H1 (cell line): ENCODE data around the gene KLHDC8B. TPM values are rescaled to one million over a fixed set of nuclear protein-coding genes. Genes with fewer than 3 reads are reported as not detected.

Experiments used
- BRCA1 ChIP-seq: IDR thresholded peaks from 2 replicates; pipeline ENCODE4 v1.6.1; 2012; ENCODE audit warnings: low read depth, low read length, improper control_type of control experiment
- EZH2 ChIP-seq: fragments of 200-600 bp; sonication (generic); IDR thresholded peaks from 2 replicates; pipeline ENCODE4 v1.7.1; 2012; ENCODE audit warnings: low read depth, mild to moderate bottlenecking, moderate library complexity, low read length, inconsistent platforms; ENCODE audit not compliant: severe bottlenecking
- HDAC2 ChIP-seq, 2 experiments: fragments of 300-600 bp in 1 of 2; sonication (generic) in 1 of 2; IDR thresholded peaks; 2 replicates each; pipeline ENCODE4 v1.6.1; 2011 to 2012; ENCODE audit warnings: low read depth in 2 of 2, low read length in 2 of 2, mild to moderate bottlenecking in 2 of 2, moderate library complexity in 2 of 2, borderline replicate concordance in 1 of 2, inconsistent platforms in 1 of 2
- MAX ChIP-seq: IDR thresholded peaks from 2 replicates; pipeline ENCODE4 v1.6.1; 2012; ENCODE audit warnings: inconsistent platforms
- NRF1 ChIP-seq: IDR thresholded peaks from 2 replicates; pipeline ENCODE4 v1.6.1; 2011; ENCODE audit warnings: mild to moderate bottlenecking, low read depth, low read length, improper control_type of control experiment
- polyA plus RNA-seq, 7 experiments: library from polyadenylated mRNA; depleted of rRNA in 3 of 7; stranded (reverse) in 5 of 7; unstranded in 2 of 7; fragments of >200 nt in 5 of 7; fragments of 200-250 nt in 2 of 7; gene quantifications; 1 replicate in 5 of 7; 2 replicates in 1 of 7; 4 replicates in 1 of 7; pipeline versions ENCODE4 v1.2.1 to v1.2.3, GENCODE V29; 2011 to 2013; ENCODE audit warnings: missing spikeins in 2 of 7, mixed read lengths in 2 of 7
- total RNA-seq: library from RNA; stranded (reverse); fragmentation: NEBNext Ultra II Directional; extraction: Animal tissue kit (Norgen Biotek cat#: 25700); gene quantifications from 2 replicates; pipeline ENCODE4 v1.2.1, GENCODE V29; 2021

Gene KLHDC8B
- total and polyA plus RNA-seq, 2 of the 8 experiments (the other 6 are each of a cell fraction or from before 2014, with no cell fraction given) = 15.8 to 21.3 TPM

- TF ChIP-seq HDAC2 (IDR thresholded peaks at IDR 0.05; ENCODE audit: borderline replicate concordance in 1 of 2, low read depth in 2 of 2, low read length in 2 of 2) (no peak), EZH2 (no peak), MAX (no peak), BRCA1 (no peak), NRF1 (no peak)
- TF ChIP-seq, all 59 proteins: peak for 0
These were observed 3.1 kb downstream of the KLHDC8B start (continued) for GRCh38 chr3:49174397-49174985.
